HG02870 (cell line): ENCODE results near the gene FXYD5.

Experiments
- ATAC-seq: cut with Tn5 transposase; IDR thresholded peaks from one replicate; pipeline ENCODE4 v1.9.1; 2021; ENCODE audit warnings: mild to moderate bottlenecking, moderate library complexity; ENCODE audit not compliant: unreplicated experiment

The FXYD5 gene

GRCh38 chr19:35155981-35156672 is 1.6 kb downstream of the FXYD5 start:
- no peak for ATAC-seq

DNA sequence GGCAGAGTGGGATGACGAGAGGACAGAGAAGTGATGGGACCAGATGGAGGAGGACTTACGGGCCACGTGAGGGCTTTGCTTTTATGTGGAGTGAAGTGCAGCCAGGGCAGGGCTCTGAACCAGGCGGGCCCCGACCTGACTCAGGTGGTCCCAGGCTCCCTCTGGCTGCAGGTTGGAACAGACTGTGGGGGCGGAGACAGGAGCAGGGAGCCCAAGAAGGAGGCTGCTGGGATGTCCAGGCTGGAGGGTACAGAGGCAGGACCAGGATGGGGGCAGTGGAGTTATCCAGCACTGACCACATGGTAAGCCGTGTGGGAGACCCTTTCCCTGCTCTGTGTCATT is 2.1 kb downstream of the FXYD5 start:
- no peak for ATAC-seq

- no peak for ATAC-seq
Observed at GRCh38 chr19:35157431-35157830, 2.9 kb downstream of the FXYD5 start.

- no peak for ATAC-seq
Observed at GRCh38 chr19:35159606-35160005, 5.1 kb downstream of the FXYD5 start.

DNA sequence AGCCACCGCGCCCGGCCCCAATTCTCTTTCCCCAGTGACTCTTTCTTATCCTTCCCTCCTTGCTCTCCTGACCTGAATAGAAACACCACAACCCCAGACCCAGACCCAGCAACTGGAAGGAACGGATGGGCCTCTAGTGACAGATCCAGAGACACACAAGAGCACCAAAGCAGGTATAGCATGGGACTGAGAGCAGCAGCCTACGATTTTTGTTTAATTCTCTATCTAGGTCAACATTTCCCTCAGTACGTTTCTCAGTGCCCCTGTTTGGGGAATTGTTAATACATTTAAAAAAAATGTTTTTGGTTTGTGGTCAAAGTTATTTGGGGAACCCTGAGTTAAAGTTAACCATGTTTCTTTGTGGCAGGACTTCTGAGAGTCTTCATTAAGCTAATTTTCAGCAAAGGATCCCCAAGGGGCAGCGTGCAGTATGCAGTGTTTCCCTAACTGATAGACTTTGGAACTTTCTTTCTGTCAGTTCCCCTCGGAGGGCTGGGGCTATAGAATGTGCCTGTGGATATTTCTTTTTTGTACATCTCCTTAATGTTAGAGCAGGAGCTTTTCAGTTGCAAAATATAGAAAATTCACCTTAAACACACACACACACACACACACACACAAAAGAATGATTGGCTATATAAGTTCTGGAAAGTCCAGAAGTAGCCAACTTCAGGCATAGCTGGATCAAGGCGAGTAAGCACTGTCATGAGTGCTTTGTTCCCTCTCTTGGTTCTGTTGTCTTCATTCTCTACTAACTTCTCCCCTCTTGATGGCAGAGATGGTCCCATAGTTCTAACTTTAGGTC is 6.3 kb downstream of the FXYD5 start:
- ATAC-seq = no peak

DNA sequence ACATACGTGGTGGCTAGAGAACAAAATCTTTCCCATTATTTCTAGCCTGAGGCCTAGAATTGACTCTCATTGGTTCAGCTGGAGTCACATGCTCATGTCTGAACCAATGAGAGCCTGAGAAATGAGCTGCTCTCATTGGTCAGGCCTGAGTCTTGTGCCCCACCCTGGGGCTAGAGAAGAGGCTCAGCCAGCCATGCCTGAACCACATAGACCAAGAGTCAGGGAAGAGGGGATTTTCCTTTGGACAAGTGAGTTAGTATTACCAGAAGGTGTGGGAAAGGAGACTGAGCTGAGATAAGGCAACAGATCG is 6.9 kb downstream of the FXYD5 start:
- no peak for ATAC-seq

GRCh38 chr19:35162471-35163326 is 8.2 kb downstream of the FXYD5 start:
- no peak for ATAC-seq

GRCh38 chr19:35164418-35164817 is 9.9 kb downstream of the FXYD5 start:
- no peak for ATAC-seq

DNA sequence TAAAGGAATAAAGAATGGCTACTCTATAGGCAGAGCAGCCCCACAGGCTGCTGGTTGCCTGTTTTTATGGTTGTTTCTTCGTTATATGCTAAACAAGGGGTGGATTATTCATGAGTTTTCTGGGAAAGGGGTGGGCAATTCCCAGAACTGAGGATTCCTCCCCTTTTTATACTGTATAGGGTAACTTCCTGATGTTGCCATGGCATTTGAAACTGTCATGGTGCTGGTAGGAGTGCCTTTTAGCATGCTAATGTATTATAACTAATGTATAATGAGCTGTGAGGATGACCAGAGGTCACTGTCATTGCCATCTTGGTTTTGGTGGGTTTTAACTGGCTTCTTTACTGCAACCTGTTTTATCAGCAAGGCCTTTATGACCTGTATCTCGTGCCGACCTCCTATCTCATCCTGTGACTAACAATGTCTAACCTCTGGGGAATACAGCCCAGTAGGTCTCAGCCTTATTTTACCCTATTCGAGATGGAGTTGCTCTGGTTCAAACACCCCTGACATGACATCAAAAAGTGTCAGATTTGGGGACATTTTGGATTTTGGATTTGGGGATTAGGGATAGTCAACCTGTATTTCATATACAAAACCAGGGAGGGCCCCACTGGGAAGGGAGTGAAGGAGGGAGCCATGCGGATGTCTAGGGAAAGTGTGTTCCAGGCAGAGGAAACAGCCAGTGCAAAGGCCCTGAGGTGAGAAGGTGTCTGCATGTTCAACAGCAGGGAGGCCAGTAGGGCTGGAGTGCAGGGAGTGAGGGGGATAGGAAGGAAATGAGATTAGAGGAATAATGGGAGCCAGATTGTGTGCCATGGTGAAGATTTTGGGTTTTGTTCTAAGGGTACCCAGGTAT is 10.9 kb downstream of the FXYD5 start:
- ATAC-seq = no peak

- no peak for ATAC-seq
Observed at GRCh38 chr19:35166100-35167063, 11.8 kb downstream of the FXYD5 start.

DNA sequence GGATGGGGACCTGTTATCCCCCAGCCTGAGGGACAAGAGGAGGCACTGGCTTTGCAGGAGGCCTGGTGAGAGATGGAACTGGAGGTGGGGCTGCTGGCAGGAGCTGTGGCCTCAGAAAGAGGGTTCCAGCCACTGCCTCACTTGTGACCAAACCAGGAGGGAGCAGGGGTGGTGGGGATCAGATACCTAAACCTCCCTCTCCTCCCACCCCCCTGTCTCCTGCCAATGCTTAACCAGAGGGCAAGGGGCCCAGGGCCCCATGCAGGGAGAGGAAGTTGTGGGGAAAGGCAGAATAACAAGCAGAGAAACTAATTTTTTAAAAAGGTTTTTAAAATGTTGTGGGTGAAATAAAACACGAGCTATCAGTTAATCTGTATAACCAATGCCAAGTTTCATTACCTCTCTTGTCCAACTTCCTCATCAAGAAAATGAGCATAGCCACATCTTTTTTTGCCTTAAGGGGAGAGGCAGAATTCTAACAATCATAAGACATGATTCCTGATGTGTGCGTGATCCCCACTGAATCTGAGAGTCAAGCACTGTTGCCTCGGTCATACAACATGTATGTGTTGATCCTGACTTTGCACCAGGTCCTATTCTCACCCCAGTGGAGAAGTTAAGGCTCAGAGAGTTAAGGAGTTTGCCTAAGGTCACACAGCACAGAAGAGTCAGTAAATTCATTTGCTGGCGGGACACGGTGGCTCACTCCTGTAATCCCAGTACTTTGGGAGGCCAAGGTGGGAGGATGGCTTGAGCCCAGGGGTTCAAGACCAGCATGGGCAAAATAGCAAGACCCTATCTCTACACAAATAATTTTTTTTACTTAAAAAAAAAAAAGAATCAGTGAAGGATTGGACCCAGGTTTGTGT is 12.9 kb downstream of the FXYD5 start:
- no peak for ATAC-seq

GRCh38 chr19:35168196-35168595 is 13.7 kb downstream of the FXYD5 start:
- no peak for ATAC-seq

- ATAC-seq = no peak
Observed at GRCh38 chr19:35169221-35169995, 14.9 kb downstream of the FXYD5 start.

DNA sequence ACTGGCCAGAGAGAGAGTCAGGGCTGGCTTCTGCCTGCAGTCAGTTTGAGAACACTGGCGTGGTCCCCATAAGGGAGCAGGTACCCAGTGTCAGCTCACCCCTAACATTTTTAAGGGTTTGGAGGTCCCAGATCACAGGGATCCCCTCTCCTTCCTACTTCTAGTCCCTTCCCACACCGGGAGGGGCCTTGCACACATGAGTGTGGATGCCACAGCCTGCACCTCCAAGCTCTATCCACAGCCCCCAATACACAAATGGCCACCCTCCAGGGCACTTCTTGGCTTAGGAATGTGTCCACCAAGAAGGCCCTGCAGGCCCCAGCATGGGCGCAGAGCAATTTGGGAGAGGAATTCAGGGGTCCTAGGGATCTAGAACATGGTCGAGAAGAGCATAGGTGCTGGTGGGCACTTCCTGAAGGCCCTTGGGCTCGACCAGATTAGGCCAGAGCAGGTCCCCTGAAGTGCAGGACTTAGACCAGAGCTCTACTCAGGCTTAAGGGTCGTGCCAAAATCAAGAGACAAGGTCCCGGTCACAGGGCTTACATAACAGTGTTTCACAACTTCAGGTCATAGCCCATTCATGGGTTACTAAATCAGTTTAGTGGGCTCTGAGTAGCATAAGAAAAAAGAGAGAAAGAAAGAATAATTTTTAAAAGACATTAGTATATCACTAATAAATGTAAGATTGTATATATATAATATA is 16.0 kb downstream of the FXYD5 start:
- ATAC-seq = no peak

GRCh38 chr19:35171730-35172129 is 17.2 kb downstream of the FXYD5 start:
- no peak for ATAC-seq

DNA sequence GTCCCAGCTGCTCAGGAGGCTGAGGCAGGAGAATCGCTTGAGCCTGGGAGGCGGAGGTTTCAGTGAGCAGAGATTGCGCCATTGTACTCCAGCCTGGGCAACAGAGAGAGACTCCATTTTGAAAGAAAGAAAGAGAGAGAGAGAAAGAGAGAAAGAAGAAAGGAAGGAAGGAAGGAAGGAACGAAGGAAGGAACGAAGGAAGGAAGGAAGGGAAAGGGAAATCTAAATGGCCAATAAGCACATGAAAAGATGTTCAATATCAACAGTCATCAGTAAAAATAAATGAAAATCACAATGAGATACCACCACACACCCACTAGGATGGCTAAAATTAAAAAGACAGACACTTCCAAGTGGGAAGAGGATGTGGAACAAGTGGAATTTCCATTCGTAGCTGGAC is 19.7 kb downstream of the FXYD5 start:
- ATAC-seq = no peak

DNA sequence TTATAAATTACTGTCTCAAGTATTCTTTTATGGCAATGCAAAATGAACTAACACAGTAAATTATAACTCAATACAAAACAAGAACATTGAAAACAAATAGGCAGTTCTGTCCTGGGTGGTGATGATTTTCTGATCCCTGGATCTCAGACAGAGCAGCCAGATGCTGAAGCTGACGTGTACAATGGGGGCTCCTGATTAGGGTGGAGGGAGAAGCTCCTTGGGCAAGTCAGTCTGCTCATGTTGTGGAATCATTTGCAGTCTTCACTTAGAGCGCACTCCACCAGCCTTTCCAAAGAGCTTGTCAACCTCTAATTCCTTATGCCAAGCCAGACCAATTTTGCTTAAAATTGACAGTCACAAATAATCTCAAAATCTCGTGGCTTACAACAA is 21.6 kb downstream of the FXYD5 start:
- ATAC-seq = no peak
